Activated CD4-positive, alpha-beta T cell treated with anti-CD3 and anti-CD28 coated beads, Interleukin-2, amount 50 U/mL, for 48 hours (primary cell): ENCODE data around the gene AGMO.
"Not testable (repeated sequence)": the region's sequence is repeated elsewhere in the genome, so short reads cannot be mapped to it uniquely, and the experiment has no call there.

Experiments used
- DNase-seq, 2 experiments: peaks; one replicate each; pipeline ENCODE4 v3.0.0-alpha.2; 2020

AGMO gene

GRCh38 chr7:15558756-15559155 lies 3.1 kb downstream of the AGMO start:
- DNase-seq: no peak

GRCh38 chr7:15557686-15558085 lies 4.1 kb downstream of the AGMO start:
- DNase-seq: no peak

- no peak for DNase-seq
Observed at GRCh38 chr7:15557186-15557585, 4.6 kb downstream of the AGMO start.

- no peak for DNase-seq
Observed at GRCh38 chr7:15556339-15557105, 5.3 kb downstream of the AGMO start.

GRCh38 chr7:15555381-15555859 lies 6.4 kb downstream of the AGMO start:
- no peak for DNase-seq

- no peak for DNase-seq
Observed at GRCh38 chr7:15554744-15555143, 7.1 kb downstream of the AGMO start.

GRCh38 chr7:15554081-15554480 lies 7.7 kb downstream of the AGMO start:
- DNase-seq: no peak

GRCh38 chr7:15547320-15547719 lies 14.5 kb downstream of the AGMO start:
- DNase-seq: not testable (repeated sequence)

- no peak for DNase-seq
Observed at GRCh38 chr7:15546272-15546792, 15.5 kb downstream of the AGMO start.

- DNase-seq: no peak
Observed at GRCh38 chr7:15544050-15544449, 17.8 kb downstream of the AGMO start.

- no peak for DNase-seq
Observed at GRCh38 chr7:15543256-15543655, 18.6 kb downstream of the AGMO start.

- no peak for DNase-seq
Observed at GRCh38 chr7:15527648-15528047, 34.2 kb downstream of the AGMO start.

GRCh38 chr7:15525652-15526263 lies 36.1 kb downstream of the AGMO start:
- DNase-seq: no peak

GRCh38 chr7:15524077-15524476 lies 37.7 kb downstream of the AGMO start:
- DNase-seq: no peak

GRCh38 chr7:15517865-15518264 lies 44.0 kb downstream of the AGMO start:
- not testable (repeated sequence) for DNase-seq

- no peak for DNase-seq
Observed at GRCh38 chr7:15515252-15515651, 46.6 kb downstream of the AGMO start.

GRCh38 chr7:15508258-15508657 lies 53.6 kb downstream of the AGMO start:
- no peak for DNase-seq

- no peak for DNase-seq
Observed at GRCh38 chr7:15507708-15508107, 54.1 kb downstream of the AGMO start.

GRCh38 chr7:15507171-15507570 lies 54.6 kb downstream of the AGMO start:
- DNase-seq: no peak

- DNase-seq: no peak
Observed at GRCh38 chr7:15505761-15506160, 56.1 kb downstream of the AGMO start.

- no peak for DNase-seq
Observed at GRCh38 chr7:15504351-15504750, 57.5 kb downstream of the AGMO start.

- DNase-seq: no peak
Observed at GRCh38 chr7:15503603-15504290, 58.1 kb downstream of the AGMO start.

GRCh38 chr7:15498465-15498864 lies 63.4 kb downstream of the AGMO start:
- no peak for DNase-seq

- no peak for DNase-seq
Observed at GRCh38 chr7:15495170-15495569, 66.6 kb downstream of the AGMO start.
